GM20431 (cell line): ENCODE data around the gene SLC16A7.

ENCODE experiments used
- in situ Hi-C: fragments of 300-500 bp; cut with MseI, MboI; formaldehyde crosslinking; loops from one replicate; pipeline ENCODE4 v1.15.0; 2020; ENCODE audit warnings: low sequenced_read_pairs; ENCODE audit not compliant: unreplicated experiment

The SLC16A7 gene

GRCh38 chr12:59660148-59660547, 64.3 kb downstream of the SLC16A7 start:
- in situ Hi-C loops = no loop called here

- in situ Hi-C loops = no loop called here
Observed at GRCh38 chr12:59660921-59661597, 65.2 kb downstream of the SLC16A7 start.

- in situ Hi-C loops = no loop called here
Observed at GRCh38 chr12:59664495-59664894, 68.7 kb downstream of the SLC16A7 start.

- in situ Hi-C loops = no loop called here
Observed at GRCh38 chr12:59665701-59666100, 69.9 kb downstream of the SLC16A7 start.

- in situ Hi-C loops = no loop called here
Observed at GRCh38 chr12:59668674-59669073, 72.8 kb downstream of the SLC16A7 start.

GRCh38 chr12:59672273-59672672, 76.4 kb downstream of the SLC16A7 start:
- in situ Hi-C loops = no loop called here

GRCh38 chr12:59675461-59675860, 79.6 kb downstream of the SLC16A7 start:
- in situ Hi-C loops = no loop called here

- in situ Hi-C loops = no loop called here
Observed at GRCh38 chr12:59677857-59678256, 82.0 kb downstream of the SLC16A7 start.

GRCh38 chr12:59678759-59679411, 83.1 kb downstream of the SLC16A7 start:
- in situ Hi-C loops = no loop called here

GRCh38 chr12:59689776-59690175, 93.9 kb downstream of the SLC16A7 start:
- in situ Hi-C loops = no loop called here

- in situ Hi-C loops = no loop called here
Observed at GRCh38 chr12:59695379-59695778, 99.5 kb downstream of the SLC16A7 start.

- in situ Hi-C loops = no loop called here
Observed at GRCh38 chr12:59698600-59698999, 102.8 kb downstream of the SLC16A7 start.

GRCh38 chr12:59699421-59700152, 103.8 kb downstream of the SLC16A7 start:
- in situ Hi-C loops = no loop called here

- in situ Hi-C loops = no loop called here
Observed at GRCh38 chr12:59700153-59700450, 104.3 kb downstream of the SLC16A7 start.

GRCh38 chr12:59708064-59708463, 112.2 kb downstream of the SLC16A7 start:
- in situ Hi-C loops = no loop called here

- in situ Hi-C loops = no loop called here
Observed at GRCh38 chr12:59708484-59708883, 112.7 kb downstream of the SLC16A7 start.

GRCh38 chr12:59710004-59710628, 114.3 kb downstream of the SLC16A7 start:
- in situ Hi-C loops = no loop called here

- in situ Hi-C loops = no loop called here
Observed at GRCh38 chr12:59710964-59711363, 115.1 kb downstream of the SLC16A7 start.

GRCh38 chr12:59715434-59715833, 119.6 kb downstream of the SLC16A7 start:
- in situ Hi-C loops = no loop called here

- in situ Hi-C loops = no loop called here
Observed at GRCh38 chr12:59716043-59716442, 120.2 kb downstream of the SLC16A7 start.

GRCh38 chr12:59717436-59717835, 121.6 kb downstream of the SLC16A7 start:
- in situ Hi-C loops = no loop called here
